ENCODE results near the gene RPH3AL. TPM values are rescaled to one million over a fixed set of nuclear protein-coding genes. Genes with fewer than 3 reads are reported as not detected.
A peak's percentile ranks its signal among the peaks of the same experiment; 100 is the strongest.
"Not testable (repeated sequence)": the region's sequence is repeated elsewhere in the genome, so short reads cannot be mapped to it uniquely, and the experiment has no call there.

RPH3AL gene
- total and polyA plus RNA-seq, 7 donors: 3.7 to 18.5 (median 9.7) TPM

- no peaks in the 10 kb centered on the region for H3K27me3 ChIP-seq (ENCODE audit: insufficient read depth in 3 of 3, low read length in 2 of 3)
Observed at GRCh38 chr17:246851-247421, 105.7 kb downstream of the RPH3AL start.

DNA sequence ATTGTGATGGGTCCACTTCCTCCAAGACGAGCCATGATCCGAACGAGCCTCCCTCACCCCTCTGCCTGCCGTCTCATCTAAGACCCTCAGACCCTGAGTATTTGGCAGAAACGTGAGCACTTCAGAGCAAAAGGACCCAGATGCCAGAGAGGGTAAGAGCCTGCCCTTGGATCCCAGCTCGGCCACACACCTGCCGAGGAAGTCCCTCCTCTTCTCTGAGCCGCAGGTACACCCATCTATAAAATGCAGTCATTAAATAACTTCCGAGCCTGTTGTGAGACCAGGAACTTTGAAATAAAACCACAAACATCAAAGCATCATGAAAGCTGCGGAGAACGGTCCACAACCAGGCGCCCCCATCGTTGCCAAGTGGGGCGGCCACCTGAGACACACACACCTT, 106.4 kb downstream of the RPH3AL start:
- peak in 1 of 2 donors; percentile 19 for DNase-seq
- intact Hi-C loops (cut with DNase I): no loop called here

More at GRCh38 chr17:246851-247421, 105.7 kb downstream of the RPH3AL start:
- intact Hi-C loops (cut with DNase I): no loop called here
- WGBS, 3 donors: 87 to 92% (median 91%) methylated on average over 23 of the region's 23 CpGs
- DNase-seq: peak; percentile 12 to 42
- Histone ChIP-seq H3K4me1 (no peaks in the 10 kb centered on the region), H3K9me3 (no peaks in the 10 kb centered on the region), H3K4me3 (no peak overlapping the region), H3K27ac (no peak overlapping the region), H3K36me3 (ENCODE audit: insufficient read depth in 1 of 2, low read depth in 1 of 2) (no peaks in the 10 kb centered on the region)
- TF ChIP-seq, protein P1, sequence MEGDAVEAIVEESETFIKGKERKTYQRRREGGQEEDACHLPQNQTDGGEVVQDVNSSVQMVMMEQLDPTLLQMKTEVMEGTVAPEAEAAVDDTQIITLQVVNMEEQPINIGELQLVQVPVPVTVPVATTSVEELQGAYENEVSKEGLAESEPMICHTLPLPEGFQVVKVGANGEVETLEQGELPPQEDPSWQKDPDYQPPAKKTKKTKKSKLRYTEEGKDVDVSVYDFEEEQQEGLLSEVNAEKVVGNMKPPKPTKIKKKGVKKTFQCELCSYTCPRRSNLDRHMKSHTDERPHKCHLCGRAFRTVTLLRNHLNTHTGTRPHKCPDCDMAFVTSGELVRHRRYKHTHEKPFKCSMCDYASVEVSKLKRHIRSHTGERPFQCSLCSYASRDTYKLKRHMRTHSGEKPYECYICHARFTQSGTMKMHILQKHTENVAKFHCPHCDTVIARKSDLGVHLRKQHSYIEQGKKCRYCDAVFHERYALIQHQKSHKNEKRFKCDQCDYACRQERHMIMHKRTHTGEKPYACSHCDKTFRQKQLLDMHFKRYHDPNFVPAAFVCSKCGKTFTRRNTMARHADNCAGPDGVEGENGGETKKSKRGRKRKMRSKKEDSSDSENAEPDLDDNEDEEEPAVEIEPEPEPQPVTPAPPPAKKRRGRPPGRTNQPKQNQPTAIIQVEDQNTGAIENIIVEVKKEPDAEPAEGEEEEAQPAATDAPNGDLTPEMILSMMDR (IDR thresholded peaks at IDR 0.05): no peak
- no peak for ATAC-seq

GRCh38 chr17:245611-246010, 107.0 kb downstream of the RPH3AL start:
- TF ChIP-seq, protein P1 (IDR thresholded peaks at IDR 0.05): no peak
- no peak for ATAC-seq
- no peaks in the 10 kb centered on the region for H3K4me1 ChIP-seq
- H3K4me3 ChIP-seq: no peak overlapping the region
- peak in 1 of 2 donors; percentile 22 for DNase-seq
- H3K36me3 ChIP-seq (ENCODE audit: insufficient read depth in 1 of 2, low read depth in 1 of 2): no peaks in the 10 kb centered on the region
- intact Hi-C loops (cut with DNase I): no loop called here
- H3K9me3 ChIP-seq: no peaks in the 10 kb centered on the region
- H3K27ac ChIP-seq: no peak overlapping the region
- 90 to 94% (median 94%) methylated on average over 13 of the region's 13 CpGs for WGBS, 3 donors
- no peaks in the 10 kb centered on the region for H3K27me3 ChIP-seq (ENCODE audit: insufficient read depth in 3 of 3, low read length in 2 of 3)

More for the DNA sequence above, 106.4 kb downstream of the RPH3AL start:
- no peak for ATAC-seq
- Histone ChIP-seq H3K27me3 (ENCODE audit: insufficient read depth in 3 of 3, low read length in 2 of 3) (no peaks in the 10 kb centered on the region), H3K9me3 (no peaks in the 10 kb centered on the region), H3K4me3 (no peak overlapping the region), H3K27ac (no peak overlapping the region), H3K4me1 (no peaks in the 10 kb centered on the region), H3K36me3 (ENCODE audit: insufficient read depth in 1 of 2, low read depth in 1 of 2) (no peaks in the 10 kb centered on the region)
- 90 to 94% (median 93%) methylated on average over 14 of the region's 14 CpGs for WGBS, 3 donors
- TF ChIP-seq, protein P1 (IDR thresholded peaks at IDR 0.05): no peak

- no peaks in the 10 kb centered on the region for H3K27me3 ChIP-seq (ENCODE audit: insufficient read depth in 3 of 3, low read length in 2 of 3)
- TF ChIP-seq, protein P1 (IDR thresholded peaks at IDR 0.05): no peak
- H3K36me3 ChIP-seq (ENCODE audit: insufficient read depth in 1 of 2, low read depth in 1 of 2): no peaks in the 10 kb centered on the region
- no peak overlapping the region for H3K27ac ChIP-seq
- WGBS, 3 donors: 95 to 96% (median 96%) methylated on average over 7 of the region's 7 CpGs
- ATAC-seq (no peak), DNase-seq (peak in 1 of 2 donors; percentile 11)
- intact Hi-C loops (cut with DNase I): no loop called here
- H3K9me3 ChIP-seq: no peaks in the 10 kb centered on the region
- H3K4me1 ChIP-seq: no peaks in the 10 kb centered on the region
- H3K4me3 ChIP-seq: no peak overlapping the region
Observed at GRCh38 chr17:245020-245419, 107.6 kb downstream of the RPH3AL start.

DNA sequence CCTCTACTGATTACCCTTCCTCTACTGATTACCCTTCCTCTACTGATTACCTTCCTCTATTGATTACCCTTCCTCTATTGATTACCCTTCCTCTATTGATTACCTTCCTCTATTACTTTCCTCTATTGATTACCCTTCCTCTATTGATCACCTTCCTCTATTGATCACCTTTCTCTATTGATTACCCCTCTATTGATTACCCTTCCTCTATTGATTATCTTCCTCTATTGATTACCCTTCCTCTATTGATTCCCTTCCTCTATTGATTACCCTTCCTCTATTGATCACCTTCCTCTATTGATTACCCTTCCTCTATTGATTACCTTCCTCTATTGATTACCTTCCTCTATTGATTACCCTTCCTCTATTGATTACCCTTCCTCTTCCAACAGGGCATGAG, 108.7 kb downstream of the RPH3AL start:
- H3K9me3 ChIP-seq; H3K4me3 ChIP-seq; H3K4me1 ChIP-seq; intact Hi-C loops (cut with DNase I); ATAC-seq; H3K27ac ChIP-seq; DNase-seq; H3K27me3 ChIP-seq (ENCODE audit: insufficient read depth in 3 of 3, low read length in 2 of 3); H3K36me3 ChIP-seq (ENCODE audit: insufficient read depth in 1 of 2, low read depth in 1 of 2): not testable (repeated sequence)

Measured in psoas muscle (tissue), 8 donors.